GM12878 (cell line): ENCODE results near the gene GRM5.
"Not testable (repeated sequence)": the region's sequence is repeated elsewhere in the genome, so short reads cannot be mapped to it uniquely, and the experiment has no call there.

Experiments
- CHD1 ChIP-seq: IDR thresholded peaks from 2 replicates; pipeline ENCODE4 v1.6.1; 2012; ENCODE audit warnings: low read depth, low read length, improper control_type of control experiment
- EP300 ChIP-seq, 2 experiments: fragments of 150-350 bp in 1 of 2; IDR thresholded peaks; 2 replicates each; pipeline ENCODE4 v1.6.1; 2011 to 2012; ENCODE audit warnings: low read depth in 2 of 2, low read length in 2 of 2, borderline replicate concordance in 1 of 2, improper control_type of control experiment in 1 of 2, inconsistent platforms in 1 of 2; ENCODE audit not compliant: control insufficient read depth in 1 of 2
- EZH2 ChIP-seq: IDR thresholded peaks from 2 replicates; pipeline ENCODE4 v1.6.1; 2012; ENCODE audit warnings: low read depth, mild to moderate bottlenecking, control low read depth, inconsistent platforms, low read length, borderline replicate concordance; ENCODE audit not compliant: control insufficient read depth
- FOXM1 ChIP-seq: IDR thresholded peaks from 2 replicates; pipeline ENCODE4 v1.6.1; 2012; ENCODE audit warnings: low read depth, mild to moderate bottlenecking, inconsistent platforms, low read length, moderate library complexity
- GABPA ChIP-seq: IDR thresholded peaks from 2 replicates; pipeline ENCODE4 v1.6.1; 2014; ENCODE audit warnings: antibody characterized with exemption, low read depth, mild to moderate bottlenecking, inconsistent platforms
- JUND ChIP-seq: IDR thresholded peaks from 2 replicates; pipeline ENCODE4 v1.6.1; 2012; ENCODE audit warnings: low read depth, mild to moderate bottlenecking, low read length, improper control_type of control experiment, moderate library complexity
- MYC ChIP-seq: IDR thresholded peaks from 2 replicates; pipeline ENCODE4 v1.6.1; 2011; ENCODE audit warnings: mild to moderate bottlenecking, low read length, moderate library complexity, inconsistent platforms; ENCODE audit not compliant: insufficient read depth, insufficient replicate concordance, insufficient read length, severe bottlenecking
- POLR2A ChIP-seq: IDR thresholded peaks from 2 replicates; pipeline ENCODE4 v1.6.1; 2011; ENCODE audit warnings: low read depth, mild to moderate bottlenecking, low read length
- POLR2AphosphoS5 ChIP-seq: IDR thresholded peaks from 2 replicates; pipeline ENCODE4 v1.6.1; 2011; ENCODE audit warnings: mild to moderate bottlenecking, low read length, inconsistent platforms
- RAD51 ChIP-seq: fragments of 450-650 bp; IDR thresholded peaks from 2 replicates; pipeline ENCODE4 v1.6.1; 2016; ENCODE audit warnings: moderate library complexity, mild to moderate bottlenecking, inconsistent platforms
- SP1 ChIP-seq: IDR thresholded peaks from one replicate; pipeline ENCODE4 v1.6.1; 2011; ENCODE audit warnings: low read depth, low read length
- ZBTB33 ChIP-seq: fragments of 450-650 bp; IDR thresholded peaks from 2 replicates; pipeline ENCODE4 v1.6.1; 2017; ENCODE audit warnings: mild to moderate bottlenecking
- TF ChIP-seq, protein P1 (sequence below), 3 experiments: IDR thresholded peaks in 2 of 3; conservative IDR thresholded peaks in 1 of 3; 2 replicates each; pipeline ENCODE4 v1.5.1; 2011; ENCODE audit warnings: low read depth in 3 of 3, low read length in 3 of 3, mild to moderate bottlenecking in 3 of 3, control low read depth in 2 of 3, moderate library complexity in 2 of 3, inconsistent platforms in 1 of 3, mixed read lengths in 1 of 3; ENCODE audit not compliant: control insufficient read depth in 2 of 3, insufficient read depth in 1 of 3; ENCODE audit errors: extremely low read depth in 1 of 3
- TF ChIP-seq, protein P2 (sequence below): fragments of 450-650 bp; IDR thresholded peaks from 2 replicates; pipeline ENCODE4 v1.6.1; 2017; ENCODE audit warnings: mild to moderate bottlenecking, low read depth, inconsistent platforms; ENCODE audit not compliant: poor library complexity, severe bottlenecking

GRCh38 chr11:88851547-88851946 lies 214.2 kb downstream of the GRM5 start:
- TF ChIP-seq EP300 (IDR thresholded peaks at IDR 0.05; ENCODE audit: borderline replicate concordance in 1 of 2, control insufficient read depth in 1 of 2, low read depth in 2 of 2, low read length in 2 of 2); EZH2; GABPA; FOXM1; RAD51; SP1; POLR2A; ZBTB33; JUND; POLR2AphosphoS5; CHD1; MYC: not testable (repeated sequence)
- TF ChIP-seq, protein P1, sequence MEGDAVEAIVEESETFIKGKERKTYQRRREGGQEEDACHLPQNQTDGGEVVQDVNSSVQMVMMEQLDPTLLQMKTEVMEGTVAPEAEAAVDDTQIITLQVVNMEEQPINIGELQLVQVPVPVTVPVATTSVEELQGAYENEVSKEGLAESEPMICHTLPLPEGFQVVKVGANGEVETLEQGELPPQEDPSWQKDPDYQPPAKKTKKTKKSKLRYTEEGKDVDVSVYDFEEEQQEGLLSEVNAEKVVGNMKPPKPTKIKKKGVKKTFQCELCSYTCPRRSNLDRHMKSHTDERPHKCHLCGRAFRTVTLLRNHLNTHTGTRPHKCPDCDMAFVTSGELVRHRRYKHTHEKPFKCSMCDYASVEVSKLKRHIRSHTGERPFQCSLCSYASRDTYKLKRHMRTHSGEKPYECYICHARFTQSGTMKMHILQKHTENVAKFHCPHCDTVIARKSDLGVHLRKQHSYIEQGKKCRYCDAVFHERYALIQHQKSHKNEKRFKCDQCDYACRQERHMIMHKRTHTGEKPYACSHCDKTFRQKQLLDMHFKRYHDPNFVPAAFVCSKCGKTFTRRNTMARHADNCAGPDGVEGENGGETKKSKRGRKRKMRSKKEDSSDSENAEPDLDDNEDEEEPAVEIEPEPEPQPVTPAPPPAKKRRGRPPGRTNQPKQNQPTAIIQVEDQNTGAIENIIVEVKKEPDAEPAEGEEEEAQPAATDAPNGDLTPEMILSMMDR (IDR thresholded peaks at IDR 0.05 in 2 of 3, conservative IDR thresholded peaks at IDR 0.05 in 1 of 3; ENCODE audit: control insufficient read depth in 2 of 3, extremely low read depth in 1 of 3, insufficient read depth in 1 of 3, low read depth in 3 of 3, low read length in 3 of 3) = not testable (repeated sequence)
- TF ChIP-seq, protein P2, sequence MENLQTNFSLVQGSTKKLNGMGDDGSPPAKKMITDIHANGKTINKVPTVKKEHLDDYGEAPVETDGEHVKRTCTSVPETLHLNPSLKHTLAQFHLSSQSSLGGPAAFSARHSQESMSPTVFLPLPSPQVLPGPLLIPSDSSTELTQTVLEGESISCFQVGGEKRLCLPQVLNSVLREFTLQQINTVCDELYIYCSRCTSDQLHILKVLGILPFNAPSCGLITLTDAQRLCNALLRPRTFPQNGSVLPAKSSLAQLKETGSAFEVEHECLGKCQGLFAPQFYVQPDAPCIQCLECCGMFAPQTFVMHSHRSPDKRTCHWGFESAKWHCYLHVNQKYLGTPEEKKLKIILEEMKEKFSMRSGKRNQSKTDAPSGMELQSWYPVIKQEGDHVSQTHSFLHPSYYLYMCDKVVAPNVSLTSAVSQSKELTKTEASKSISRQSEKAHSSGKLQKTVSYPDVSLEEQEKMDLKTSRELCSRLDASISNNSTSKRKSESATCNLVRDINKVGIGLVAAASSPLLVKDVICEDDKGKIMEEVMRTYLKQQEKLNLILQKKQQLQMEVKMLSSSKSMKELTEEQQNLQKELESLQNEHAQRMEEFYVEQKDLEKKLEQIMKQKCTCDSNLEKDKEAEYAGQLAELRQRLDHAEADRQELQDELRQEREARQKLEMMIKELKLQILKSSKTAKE = not testable (repeated sequence)
